Lower leg skin (tissue), 3 donors: ENCODE data around the gene BRSK1.

Experiments used
- POLR2A ChIP-seq, 2 donors: fragments of 450-650 bp; IDR thresholded peaks; one replicate each; pipeline ENCODE4 v1.6.1; 2016 to 2017; ENCODE audit warnings: antibody characterized with exemption in 2 of 2, mild to moderate bottlenecking in 1 of 2, moderate library complexity in 1 of 2
- TF ChIP-seq, protein P1 (sequence below), 3 donors: fragments of 450-650 bp; IDR thresholded peaks; one replicate each; pipeline ENCODE4 v1.5.1; 2016; ENCODE audit warnings: antibody characterized with exemption in 3 of 3, mild to moderate bottlenecking in 3 of 3, moderate library complexity in 2 of 3

DNA sequence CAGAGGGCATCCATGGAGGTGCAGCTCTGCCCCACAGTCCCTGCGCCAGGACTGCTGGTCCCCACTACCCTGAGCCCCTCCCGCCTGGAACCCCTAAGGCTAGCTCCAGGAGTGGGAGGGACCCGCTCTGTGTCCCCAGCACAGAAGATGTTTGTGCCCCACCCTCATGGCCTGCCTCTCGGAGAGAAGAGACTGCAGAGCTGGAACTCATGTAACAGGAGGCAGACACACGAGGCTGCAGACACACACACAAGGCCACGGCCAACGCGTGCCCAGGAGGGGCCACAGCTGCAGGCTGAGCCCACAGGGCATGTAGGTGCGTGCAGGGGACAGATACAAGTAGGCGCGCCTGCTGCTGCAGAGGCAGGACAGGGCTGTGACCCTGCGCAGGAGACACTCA lies 44.8 kb upstream of the BRSK1 start:
- TF ChIP-seq, protein P1, sequence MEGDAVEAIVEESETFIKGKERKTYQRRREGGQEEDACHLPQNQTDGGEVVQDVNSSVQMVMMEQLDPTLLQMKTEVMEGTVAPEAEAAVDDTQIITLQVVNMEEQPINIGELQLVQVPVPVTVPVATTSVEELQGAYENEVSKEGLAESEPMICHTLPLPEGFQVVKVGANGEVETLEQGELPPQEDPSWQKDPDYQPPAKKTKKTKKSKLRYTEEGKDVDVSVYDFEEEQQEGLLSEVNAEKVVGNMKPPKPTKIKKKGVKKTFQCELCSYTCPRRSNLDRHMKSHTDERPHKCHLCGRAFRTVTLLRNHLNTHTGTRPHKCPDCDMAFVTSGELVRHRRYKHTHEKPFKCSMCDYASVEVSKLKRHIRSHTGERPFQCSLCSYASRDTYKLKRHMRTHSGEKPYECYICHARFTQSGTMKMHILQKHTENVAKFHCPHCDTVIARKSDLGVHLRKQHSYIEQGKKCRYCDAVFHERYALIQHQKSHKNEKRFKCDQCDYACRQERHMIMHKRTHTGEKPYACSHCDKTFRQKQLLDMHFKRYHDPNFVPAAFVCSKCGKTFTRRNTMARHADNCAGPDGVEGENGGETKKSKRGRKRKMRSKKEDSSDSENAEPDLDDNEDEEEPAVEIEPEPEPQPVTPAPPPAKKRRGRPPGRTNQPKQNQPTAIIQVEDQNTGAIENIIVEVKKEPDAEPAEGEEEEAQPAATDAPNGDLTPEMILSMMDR (IDR thresholded peaks at IDR 0.05), result no peak
- no peak for TF ChIP-seq POLR2A (IDR thresholded peaks at IDR 0.05)
